Esophagus muscularis mucosa (tissue), 4 donors: Measurements from ENCODE around the gene LAMA3. TPM values are rescaled to one million over a fixed set of nuclear protein-coding genes. Genes with fewer than 3 reads are reported as not detected.

Experiments used
- DNase-seq: peaks from one replicate; pipeline ENCODE4 v3.0.0-alpha.2; 2017; ENCODE audit errors: extremely low spot score
- H3K27ac ChIP-seq, 4 donors: fragments of 200-600 bp; sonication (generic); replicated peaks in 1 of 4; 1 replicate in 3 of 4; 2 replicates in 1 of 4; pipeline ENCODE4 v1.5.1; 2016 to 2019; ENCODE audit warnings: mild to moderate bottlenecking in 1 of 4
- H3K27me3 ChIP-seq, 4 donors: fragments of 200-600 bp; sonication (generic); one replicate each; pipeline versions ENCODE4 v1.5.1 to v1.6.0; 2016 to 2019
- H3K36me3 ChIP-seq, 4 donors: fragments of 200-600 bp; sonication (generic); one replicate each; pipeline ENCODE4 v1.5.1; 2016 to 2019
- H3K4me1 ChIP-seq, 4 donors: fragments of 200-600 bp; sonication (generic); one replicate each; pipeline ENCODE4 v1.5.1; 2016 to 2019
- H3K4me3 ChIP-seq, 4 donors: fragments of 200-600 bp; sonication (generic); 1 replicate in 2 of 4; 2 replicates in 2 of 4; pipeline ENCODE4 v1.5.1; 2016 to 2019; ENCODE audit warnings: mild to moderate bottlenecking in 4 of 4, moderate library complexity in 1 of 4
- H3K9me3 ChIP-seq, 4 donors: fragments of 200-600 bp; sonication (generic); 1 replicate in 3 of 4; 2 replicates in 1 of 4; pipeline ENCODE4 v1.5.1; 2016 to 2019
- CTCF ChIP-seq, 3 experiments: fragments of 200-600 bp in 2 of 3; fragments of 450-650 bp in 1 of 3; sonication (generic) in 2 of 3; IDR thresholded peaks; one replicate each; pipeline ENCODE4 v1.5.1; 2017 to 2019; ENCODE audit warnings: antibody characterized with exemption in 3 of 3, mild to moderate bottlenecking in 2 of 3, moderate library complexity in 1 of 3
- EP300 ChIP-seq: sonication (generic); formaldehyde crosslinking; IDR thresholded peaks from one replicate; pipeline ENCODE4 v1.6.1; 2017; ENCODE audit warnings: antibody characterized with exemption
- POLR2A ChIP-seq: fragments of 450-650 bp; IDR thresholded peaks from one replicate; pipeline ENCODE4 v1.6.1; 2017; ENCODE audit warnings: antibody characterized with exemption, moderate library complexity, mild to moderate bottlenecking, low read depth
- POLR2AphosphoS5 ChIP-seq, 2 donors: sonication (generic); formaldehyde crosslinking; IDR thresholded peaks; one replicate each; pipeline ENCODE4 v1.6.1; 2017; ENCODE audit warnings: antibody characterized with exemption in 2 of 2
- WGBS: methylation state at CpG from one replicate; pipeline ENCODE4 v1.1.5; 2018; 5-methylcytosine and 5-hydroxymethylcytosine counted together
- intact Hi-C: fragments of 100-400 bp; cut with DNase I; formaldehyde crosslinking; loops from one replicate; pipeline ENCODE4 v1.15.1; 2023
- total RNA-seq, 4 donors: library from RNA; depleted of rRNA; stranded (reverse); fragments of >200 nt; gene quantifications; one replicate each; pipeline versions ENCODE4 v1.1.0 to v1.2.1, GENCODE V29; 2016

The LAMA3 gene
- total RNA-seq, 4 donors from 2014 or later = 7.5 to 12.9 (median 11.7) TPM

DNA sequence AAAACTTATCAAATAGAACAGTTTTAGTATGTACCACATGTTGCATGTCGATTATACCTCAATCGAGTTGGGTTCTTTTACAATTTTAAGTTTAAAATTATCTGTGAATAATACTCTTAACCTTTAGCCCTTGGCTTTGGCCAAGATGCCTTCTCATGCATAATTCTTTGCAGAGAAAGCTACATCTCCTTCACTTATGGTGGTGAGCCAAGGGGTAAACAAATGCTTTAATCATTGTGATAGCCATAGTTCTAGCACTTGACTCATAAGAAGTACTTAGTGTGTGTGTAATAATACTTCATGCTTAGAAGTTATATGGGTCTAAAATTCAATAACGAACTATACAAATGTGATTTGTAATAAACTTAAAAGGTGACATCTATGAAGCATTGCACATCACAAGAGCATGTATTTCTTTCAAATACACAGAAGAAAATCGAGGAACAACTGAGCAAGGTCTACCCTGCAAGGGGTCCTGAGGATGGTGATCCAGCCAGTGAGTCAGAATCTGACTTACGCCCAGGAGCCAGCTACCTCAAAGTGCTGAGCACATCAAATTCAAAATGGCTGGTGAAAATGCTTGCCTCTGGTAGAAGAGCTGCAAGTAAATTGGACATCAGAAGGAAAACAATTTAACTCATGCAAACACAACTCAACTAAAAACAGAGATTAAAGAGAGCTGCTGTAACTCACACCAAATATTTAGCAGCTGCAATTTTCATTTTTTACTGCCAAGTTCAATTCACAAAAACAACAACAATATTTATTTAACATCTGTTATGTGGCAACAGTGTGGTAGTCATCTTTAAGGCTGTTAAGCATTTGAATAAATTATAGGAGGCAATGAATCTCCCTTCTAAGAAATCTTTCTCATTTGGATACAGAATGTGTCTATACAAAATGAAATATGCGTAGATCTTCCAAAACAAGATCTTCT, 301.5 kb downstream of the LAMA3 start:
- intact Hi-C loops = no loop called here
- no peak for DNase-seq
- Histone ChIP-seq H3K27me3 (no peaks in the 10 kb centered on the region), H3K4me3 (no peak overlapping the region), H3K9me3 (no peaks in the 10 kb centered on the region), H3K27ac (no peak overlapping the region), H3K36me3 (no peaks in the 10 kb centered on the region), H3K4me1 (peaks cover 9 to 29% (median 27%) of the 10 kb centered on the region in 4 donors)
- TF ChIP-seq CTCF (IDR thresholded peaks at IDR 0.05) (no peak), EP300 (no peak), POLR2A (no peak), POLR2AphosphoS5 (IDR thresholded peaks at IDR 0.05) (no peak)
- 88% methylated on average over 6 of the region's 6 CpGs for WGBS

- DNase-seq = no peak
- Histone ChIP-seq H3K27ac (peak overlapping the region; percentile 29 to 76 (median 58)), H3K9me3 (no peaks in the 10 kb centered on the region), H3K36me3 (no peaks in the 10 kb centered on the region), H3K4me3 (no peak overlapping the region), H3K4me1 (peaks cover 9 to 29% (median 27%) of the 10 kb centered on the region in 4 donors), H3K27me3 (no peaks in the 10 kb centered on the region)
- WGBS = 44% methylated on average over 7 of the region's 7 CpGs
- intact Hi-C loops = no loop called here
- TF ChIP-seq EP300 (no peak), POLR2AphosphoS5 (IDR thresholded peaks at IDR 0.05) (no peak), CTCF (IDR thresholded peaks at IDR 0.05) (no peak), POLR2A (no peak)
These were observed 303.1 kb downstream of the LAMA3 start for GRCh38 chr18:23992089-23992940.

DNA sequence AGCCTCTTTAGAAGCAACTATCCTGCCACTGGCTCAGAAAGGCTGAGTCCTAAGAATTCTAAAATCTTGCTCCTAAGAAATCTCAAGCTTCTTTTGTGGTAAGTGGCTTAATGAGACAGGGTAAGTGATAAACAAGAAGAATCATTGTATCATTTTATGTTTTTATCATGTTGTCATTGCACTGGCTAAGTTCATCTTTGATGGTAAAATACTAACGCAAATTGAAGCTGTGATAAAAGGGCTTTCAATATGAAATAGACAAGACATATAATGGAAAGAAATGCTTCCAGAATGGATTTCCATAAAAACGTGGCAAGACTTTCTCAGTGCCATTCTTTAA, 303.7 kb downstream of the LAMA3 start:
- no peaks in the 10 kb centered on the region for H3K9me3 ChIP-seq
- no peaks in the 10 kb centered on the region for H3K27me3 ChIP-seq
- no peak for TF ChIP-seq POLR2A
- TF ChIP-seq POLR2AphosphoS5 (IDR thresholded peaks at IDR 0.05) = no peak
- no peak for TF ChIP-seq CTCF (IDR thresholded peaks at IDR 0.05)
- TF ChIP-seq EP300 = no peak
- H3K4me3 ChIP-seq = no peak overlapping the region
- no peaks in the 10 kb centered on the region for H3K36me3 ChIP-seq
- 77% methylated on average over 2 of the region's 2 CpGs for WGBS
- peak overlapping the region; percentile 29 to 76 (median 58) for H3K27ac ChIP-seq
- intact Hi-C loops = no loop called here
- DNase-seq = no peak
- H3K4me1 ChIP-seq = peaks cover 9 to 34% (median 29%) of the 10 kb centered on the region in 4 donors

DNA sequence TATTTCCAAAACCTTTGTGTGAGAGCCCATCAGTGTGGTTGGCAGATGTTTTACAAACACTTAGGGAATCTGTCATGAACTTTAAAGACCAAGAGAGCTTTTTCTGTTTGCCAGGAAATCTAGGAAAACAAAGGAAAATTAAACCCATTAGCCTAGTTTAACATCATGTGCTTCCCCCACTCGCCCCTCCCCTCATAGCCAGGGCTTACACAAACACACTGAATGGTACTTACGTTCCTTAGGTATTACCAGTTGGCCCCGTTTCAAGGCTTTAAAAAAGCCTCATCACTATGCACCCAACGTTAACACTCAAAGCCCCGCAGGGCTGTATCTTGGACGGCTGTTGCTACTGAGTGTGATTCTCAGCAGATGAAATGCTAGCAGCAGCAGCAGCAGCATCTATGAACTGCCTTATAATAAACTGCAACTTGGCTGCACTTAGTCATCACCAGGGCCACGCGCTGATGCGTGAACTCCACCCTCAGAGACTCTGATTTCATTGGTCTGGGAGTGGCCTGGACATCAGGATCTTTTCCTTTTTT, 305.2 kb downstream of the LAMA3 start:
- peaks cover 9 to 45% (median 31%) of the 10 kb centered on the region in 4 donors for H3K4me1 ChIP-seq
- intact Hi-C loops = no loop called here
- TF ChIP-seq EP300 (no peak), POLR2AphosphoS5 (IDR thresholded peaks at IDR 0.05) (peak; percentile 62 to 79), POLR2A (no peak), CTCF (IDR thresholded peaks at IDR 0.05) (no peak)
- H3K27me3 ChIP-seq = no peaks in the 10 kb centered on the region
- H3K36me3 ChIP-seq = no peaks in the 10 kb centered on the region
- H3K27ac ChIP-seq = peak overlapping the region; percentile 61 to 76 (median 65)
- peak overlapping the region in 1 of 4 donors; percentile 29 for H3K4me3 ChIP-seq
- H3K9me3 ChIP-seq = no peaks in the 10 kb centered on the region
- DNase-seq = no peak
- WGBS = 26% methylated on average over 8 of the region's 9 CpGs
